Ramos (cell line): ENCODE results near the gene KHDC1.

Experiments used
- in situ Hi-C: fragments of 300-500 bp; cut with MboI; formaldehyde crosslinking; loops from one replicate; pipeline ENCODE4 v1.14.3; 2022; ENCODE audit warnings: low sequenced_read_pairs; ENCODE audit not compliant: unreplicated experiment

KHDC1 gene

DNA sequence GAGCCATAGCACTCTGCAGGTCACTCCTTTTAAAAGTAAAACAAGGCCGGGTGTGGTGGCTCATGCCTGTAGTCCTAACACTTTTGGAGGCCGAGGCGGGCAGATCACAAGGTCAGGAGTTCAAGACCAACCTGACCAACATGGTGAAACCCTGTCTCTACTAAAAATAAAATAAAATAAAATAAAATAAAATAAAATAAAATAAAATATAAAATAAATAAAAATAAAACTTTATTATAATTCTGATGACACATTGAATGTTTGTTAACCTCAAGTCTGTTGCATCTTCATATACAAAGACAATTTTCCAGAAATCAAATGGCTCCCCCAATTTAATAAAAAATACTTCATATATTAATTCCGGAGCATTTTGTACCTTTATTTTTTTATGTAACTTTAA is 69.7 kb downstream of the KHDC1 start:
- in situ Hi-C loops: loop anchor here (25.0 kb wide), 1 partner anchor 581 kb away; the partner anchor contains the start of gene KCNQ5
